ENCODE measurements around the gene OR9A2. TPM values are rescaled to one million over a fixed set of nuclear protein-coding genes. Genes with fewer than 3 reads are reported as not detected.
A peak's percentile ranks its signal among the peaks of the same experiment; 100 is the strongest.

Gene OR9A2
- total and polyA plus RNA-seq, 7 experiments from 2014 or later, result not detected

DNA sequence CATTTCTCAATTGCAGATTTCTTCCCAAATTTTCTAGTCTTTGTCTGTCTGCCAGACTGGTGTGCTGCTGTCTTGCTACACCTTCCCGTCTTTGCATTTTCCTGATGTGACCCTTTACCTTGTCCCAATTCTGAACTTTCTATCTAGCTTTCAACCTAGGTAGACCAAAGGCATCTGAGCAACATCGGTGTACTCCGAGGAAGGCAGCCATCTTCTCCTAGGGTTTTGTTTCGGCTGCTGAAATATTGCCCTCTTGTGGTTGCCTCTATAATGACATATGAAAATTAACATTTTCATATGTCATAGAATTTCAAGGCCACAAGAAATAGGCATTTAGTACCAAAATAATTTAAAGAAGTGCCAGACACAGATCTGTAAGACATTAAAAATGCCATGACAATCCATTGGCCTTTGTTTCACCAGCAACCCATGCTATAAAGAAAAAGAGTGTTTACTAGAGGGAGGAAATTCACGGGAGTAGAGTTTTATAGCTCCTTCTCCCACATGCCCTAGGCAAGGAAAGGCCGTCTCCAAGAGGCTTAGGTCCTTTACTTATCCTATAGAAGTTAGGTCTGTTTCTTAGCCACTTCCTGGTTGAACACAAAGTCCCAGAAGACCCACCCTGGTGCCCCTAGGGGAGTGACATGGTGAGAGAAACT lies 23.4 kb downstream of the OR9A2 start:
- Mint-ChIP-seq H3K27ac (peak overlapping the region in 4 of 9 donors; percentile 26 to 83 (median 56)), H3K4me1 (peaks cover 5 to 14% (median 8%) of the 10 kb centered on the region in 7 donors), H3K36me3 (peaks cover 0 to 2% (median 0%) of the 10 kb centered on the region in 5 donors), H3K9me3 (peaks cover 0 to 8% (median 0%) of the 10 kb centered on the region in 11 donors), H3K4me3 (peak overlapping the region; percentile 62 to 91 (median 86)), H3K27me3 (peaks cover 0 to 26% (median 0%) of the 10 kb centered on the region in 5 donors)
- CTCF ChIA-PET, result interaction anchor here (0.5 to 6.8 kb wide), 21 partner anchors 8 to 1028 kb away, joined by 3 to 57 read pairs (median 5); partner anchors contain the start of gene EPHB6
- POLR2A ChIA-PET, result interaction anchor here (0.9 to 1.6 kb wide), 4 partner anchors 190 to 565 kb away, joined by 3 to 4 read pairs (median 4); no protein-coding TSS in a partner anchor
- Histone ChIP-seq H3K27me3 (ENCODE audit: control insufficient read depth in 2 of 2, insufficient read depth in 2 of 2, low read length in 2 of 2) (no peaks in the 10 kb centered on the region), H3K9me3 (ENCODE audit: control insufficient read depth in 2 of 3, low read length in 3 of 3) (no peaks in the 10 kb centered on the region), H3K4me1 (ENCODE audit: control insufficient read depth in 2 of 2, insufficient read depth in 2 of 2, low read length in 2 of 2) (no peaks in the 10 kb centered on the region), H3K27ac (ENCODE audit: low read depth, low read length) (no peak overlapping the region), H3K36me3 (ENCODE audit: control insufficient read depth in 2 of 3, insufficient read depth in 3 of 3, low read length in 3 of 3) (no peaks in the 10 kb centered on the region), H3K4me3 (ENCODE audit: low read length) (peak overlapping the region; percentile 30)
- intact Hi-C loops (cut with micrococcal nuclease), result loop anchor here (1.0 to 10.0 kb wide), 21 partner anchors 121 to 1026 kb away; no protein-coding TSS in a partner anchor
- ATAC-seq (peak; percentile 85), DNase-seq (peak in 7 of 9 donors; percentile 43 to 74 (median 67))

DNA sequence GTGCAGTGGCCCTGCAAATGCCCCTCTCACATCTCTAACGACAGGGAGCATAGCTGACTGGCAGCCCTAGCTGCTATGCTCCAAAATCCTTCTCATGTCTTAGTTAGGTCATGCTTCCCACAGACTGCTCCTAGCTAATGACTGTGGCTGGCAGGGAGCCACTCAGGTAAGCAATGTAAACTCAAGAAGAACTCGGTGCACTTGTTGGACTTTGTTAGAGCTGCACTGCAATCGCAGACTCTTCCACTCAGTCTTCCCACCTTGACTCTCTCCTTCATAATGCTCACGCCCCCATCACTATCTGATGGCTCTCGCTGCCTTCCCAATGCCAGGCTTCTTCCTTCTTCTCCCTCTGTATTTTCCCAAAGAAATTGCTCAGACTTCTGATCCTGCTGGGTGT lies 24.0 kb downstream of the OR9A2 start:
- ChIA-PET CTCF (interaction anchor here (0.6 to 6.8 kb wide), 18 partner anchors 9 to 1027 kb away, joined by 3 to 57 read pairs (median 6); partner anchors contain the start of gene EPHB6), POLR2A (interaction anchor here (0.9 to 1.6 kb wide), 4 partner anchors 189 to 564 kb away, joined by 3 to 4 read pairs (median 4); no protein-coding TSS in a partner anchor)
- DNase-seq (no peak), ATAC-seq (no peak)
- H3K27me3 Mint-ChIP-seq, result peaks cover 0 to 24% (median 0%) of the 10 kb centered on the region in 5 donors
- Histone ChIP-seq H3K4me1 (ENCODE audit: control insufficient read depth in 2 of 2, insufficient read depth in 2 of 2, low read length in 2 of 2) (no peaks in the 10 kb centered on the region), H3K36me3 (ENCODE audit: control insufficient read depth in 2 of 3, insufficient read depth in 3 of 3, low read length in 3 of 3) (no peaks in the 10 kb centered on the region), H3K9me3 (ENCODE audit: control insufficient read depth in 2 of 3, low read length in 3 of 3) (no peaks in the 10 kb centered on the region), H3K27ac (ENCODE audit: low read depth, low read length) (no peak overlapping the region), H3K4me3 (ENCODE audit: low read length) (peak overlapping the region; percentile 30), H3K27me3 (ENCODE audit: control insufficient read depth in 2 of 2, insufficient read depth in 2 of 2, low read length in 2 of 2) (no peaks in the 10 kb centered on the region)
- peak overlapping the region; percentile 62 to 91 (median 86) for H3K4me3 Mint-ChIP-seq
- H3K4me1 Mint-ChIP-seq, result peaks cover 5 to 11% (median 8%) of the 10 kb centered on the region in 7 donors
- H3K36me3 Mint-ChIP-seq, result peaks cover 0 to 2% (median 0%) of the 10 kb centered on the region in 5 donors
- H3K9me3 Mint-ChIP-seq, result peaks cover 0 to 8% (median 0%) of the 10 kb centered on the region in 11 donors
- intact Hi-C loops (cut with micrococcal nuclease), result loop anchor here (1.0 to 10.0 kb wide), 22 partner anchors 121 to 1026 kb away; no protein-coding TSS in a partner anchor
- H3K27ac Mint-ChIP-seq, result peak overlapping the region in 2 of 9 donors; percentile 26 to 82

DNA sequence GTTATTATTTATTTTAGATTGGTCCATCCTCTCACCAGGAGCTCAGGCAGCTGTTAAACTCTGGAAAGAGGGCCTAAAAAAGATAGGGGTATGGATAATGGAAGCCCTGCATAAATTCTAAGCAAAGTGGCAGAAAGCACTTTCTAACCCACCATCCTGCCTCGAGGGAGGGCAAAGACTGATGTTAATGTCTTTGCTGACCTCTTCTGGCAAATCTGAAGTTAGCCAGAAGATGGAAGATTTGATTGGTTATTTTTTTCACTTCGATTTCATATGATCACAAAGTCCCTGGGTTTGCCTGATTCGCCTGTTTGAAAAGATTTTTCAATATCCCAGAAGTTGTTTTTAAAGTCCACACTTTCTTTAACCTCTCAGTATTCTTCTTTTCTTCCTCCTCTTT lies 24.8 kb downstream of the OR9A2 start:
- no peaks in the 10 kb centered on the region for H3K36me3 ChIP-seq (ENCODE audit: control insufficient read depth in 2 of 3, insufficient read depth in 3 of 3, low read length in 3 of 3)
- H3K4me1 ChIP-seq (ENCODE audit: control insufficient read depth in 2 of 2, insufficient read depth in 2 of 2, low read length in 2 of 2), result no peaks in the 10 kb centered on the region
- Mint-ChIP-seq H3K27ac (no peak overlapping the region), H3K4me3 (no peak overlapping the region), H3K9me3 (peaks cover 0 to 8% (median 0%) of the 10 kb centered on the region in 11 donors), H3K4me1 (peaks cover 4 to 9% (median 6%) of the 10 kb centered on the region in 7 donors), H3K36me3 (peaks cover 0 to 2% (median 0%) of the 10 kb centered on the region in 5 donors), H3K27me3 (peaks cover 0 to 22% (median 0%) of the 10 kb centered on the region in 5 donors)
- POLR2A ChIA-PET, result interaction anchor here (1.5 to 1.6 kb wide), 3 partner anchors 189 to 198 kb away, joined by 3 to 4 read pairs (median 4); no protein-coding TSS in a partner anchor
- no peak overlapping the region for H3K27ac ChIP-seq (ENCODE audit: low read depth, low read length)
- H3K27me3 ChIP-seq (ENCODE audit: control insufficient read depth in 2 of 2, insufficient read depth in 2 of 2, low read length in 2 of 2), result no peaks in the 10 kb centered on the region
- intact Hi-C loops (cut with micrococcal nuclease), result loop anchor here (1.0 to 10.0 kb wide), 11 partner anchors 120 to 1025 kb away; no protein-coding TSS in a partner anchor
- H3K4me3 ChIP-seq (ENCODE audit: low read length), result no peak overlapping the region
- DNase-seq (peak in 1 of 9 donors; percentile 2), ATAC-seq (no peak)
- CTCF ChIA-PET, result interaction anchor here (0.6 to 6.8 kb wide), 17 partner anchors 10 to 1027 kb away, joined by 3 to 57 read pairs (median 4); partner anchors contain the start of gene EPHB6
- H3K9me3 ChIP-seq (ENCODE audit: control insufficient read depth in 2 of 3, low read length in 3 of 3), result no peaks in the 10 kb centered on the region

DNA sequence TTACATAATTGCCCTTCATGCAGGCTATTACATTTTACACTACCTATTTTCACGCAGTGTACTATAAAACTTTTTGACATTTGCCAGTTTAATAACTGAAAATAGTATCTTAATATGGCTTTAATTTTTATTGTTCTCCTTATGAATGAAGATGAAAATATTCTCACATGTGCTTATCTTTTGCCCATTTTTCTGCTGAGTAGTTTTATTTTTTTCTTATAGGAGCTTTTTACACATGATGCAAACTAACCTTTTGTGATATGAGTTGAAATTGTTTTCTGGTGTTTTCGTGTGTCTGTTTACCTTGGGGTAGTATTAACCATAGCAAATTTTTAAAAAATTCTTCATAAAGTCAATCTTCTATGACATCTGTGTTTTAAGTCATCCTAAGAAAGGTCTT lies 26.3 kb downstream of the OR9A2 start:
- Histone ChIP-seq H3K36me3 (ENCODE audit: control insufficient read depth in 2 of 3, insufficient read depth in 3 of 3, low read length in 3 of 3) (no peaks in the 10 kb centered on the region), H3K4me3 (ENCODE audit: low read length) (no peak overlapping the region), H3K9me3 (ENCODE audit: control insufficient read depth in 2 of 3, low read length in 3 of 3) (no peaks in the 10 kb centered on the region), H3K27me3 (ENCODE audit: control insufficient read depth in 2 of 2, insufficient read depth in 2 of 2, low read length in 2 of 2) (no peaks in the 10 kb centered on the region), H3K27ac (ENCODE audit: low read depth, low read length) (no peak overlapping the region), H3K4me1 (ENCODE audit: control insufficient read depth in 2 of 2, insufficient read depth in 2 of 2, low read length in 2 of 2) (no peaks in the 10 kb centered on the region)
- ATAC-seq (no peak), DNase-seq (no peak)
- no peak overlapping the region for H3K4me3 Mint-ChIP-seq
- H3K9me3 Mint-ChIP-seq, result peaks cover 0 to 8% (median 0%) of the 10 kb centered on the region in 11 donors
- ChIA-PET CTCF (interaction anchor here (0.7 to 6.8 kb wide), 3 partner anchors 146 to 679 kb away, joined by 3 to 57 read pairs (median 17); partner anchors contain the start of gene EPHB6), POLR2A (no interaction called here)
- intact Hi-C loops (cut with micrococcal nuclease), result loop anchor here in 1 of 2 donors (5.0 to 10.0 kb wide), 7 partner anchors 118 to 1023 kb away; no protein-coding TSS in a partner anchor
- peaks cover 4 to 9% (median 6%) of the 10 kb centered on the region in 7 donors for H3K4me1 Mint-ChIP-seq
- H3K27me3 Mint-ChIP-seq, result peaks cover 0 to 18% (median 0%) of the 10 kb centered on the region in 5 donors
- H3K27ac Mint-ChIP-seq, result no peak overlapping the region
- peaks cover 0 to 2% (median 0%) of the 10 kb centered on the region in 5 donors for H3K36me3 Mint-ChIP-seq

DNA sequence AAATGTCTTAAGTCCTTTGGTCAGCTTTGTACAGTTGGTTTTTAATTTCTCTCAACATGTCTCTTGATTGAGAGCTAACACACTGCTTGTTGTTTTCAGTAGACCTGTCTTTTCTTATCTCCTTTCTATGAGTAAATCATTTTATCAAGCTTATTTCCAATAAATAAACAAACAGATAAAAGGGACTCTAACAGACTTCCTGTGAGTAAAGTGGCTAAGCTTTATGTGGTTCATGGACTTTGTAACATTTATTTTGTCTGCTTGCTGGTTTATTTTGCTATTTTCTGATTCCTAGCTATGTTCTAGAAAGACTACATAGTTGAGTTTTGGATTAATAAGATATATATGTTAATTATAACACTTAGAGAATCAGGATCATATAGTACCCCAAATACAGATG lies 27.1 kb downstream of the OR9A2 start:
- ATAC-seq (no peak), DNase-seq (no peak)
- intact Hi-C loops (cut with micrococcal nuclease), result loop anchor here in 1 of 2 donors (5.0 to 10.0 kb wide), 7 partner anchors 117 to 1022 kb away; no protein-coding TSS in a partner anchor
- Mint-ChIP-seq H3K4me1 (peaks cover 4 to 9% (median 6%) of the 10 kb centered on the region in 7 donors), H3K4me3 (no peak overlapping the region), H3K27me3 (peaks cover 0 to 21% (median 0%) of the 10 kb centered on the region in 5 donors), H3K27ac (no peak overlapping the region), H3K9me3 (peaks cover 0 to 8% (median 0%) of the 10 kb centered on the region in 11 donors), H3K36me3 (peaks cover 0 to 2% (median 0%) of the 10 kb centered on the region in 5 donors)
- ChIA-PET CTCF (interaction anchor here (0.6 to 1.1 kb wide), 3 partner anchors 9 to 367 kb away, joined by 3 to 5 read pairs (median 3); no protein-coding TSS in a partner anchor), POLR2A (no interaction called here)
- no peak overlapping the region for H3K27ac ChIP-seq (ENCODE audit: low read depth, low read length)
- H3K36me3 ChIP-seq (ENCODE audit: control insufficient read depth in 2 of 3, insufficient read depth in 3 of 3, low read length in 3 of 3), result no peaks in the 10 kb centered on the region
- no peaks in the 10 kb centered on the region for H3K27me3 ChIP-seq (ENCODE audit: control insufficient read depth in 2 of 2, insufficient read depth in 2 of 2, low read length in 2 of 2)
- no peaks in the 10 kb centered on the region for H3K4me1 ChIP-seq (ENCODE audit: control insufficient read depth in 2 of 2, insufficient read depth in 2 of 2, low read length in 2 of 2)
- H3K4me3 ChIP-seq (ENCODE audit: low read length), result no peak overlapping the region
- H3K9me3 ChIP-seq (ENCODE audit: control insufficient read depth in 2 of 3, low read length in 3 of 3), result no peaks in the 10 kb centered on the region

DNA sequence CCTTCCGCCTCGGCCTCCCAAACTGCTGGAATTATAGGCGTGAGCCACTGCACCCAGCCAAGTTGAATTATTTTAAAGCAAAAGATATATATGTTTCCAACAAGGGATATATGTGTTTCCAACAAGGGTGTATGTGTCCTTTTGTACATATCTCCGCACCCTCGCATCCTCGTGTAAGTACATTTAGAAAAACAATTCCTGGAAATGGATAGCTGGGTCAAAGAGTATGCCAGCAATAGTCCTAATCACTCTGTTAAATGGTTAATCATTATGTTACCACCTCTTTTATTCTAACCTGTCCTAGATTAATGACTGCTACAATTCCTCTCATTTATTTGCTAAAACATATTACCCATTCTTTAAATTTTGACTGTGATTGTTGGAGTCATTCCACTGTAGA lies 28.0 kb downstream of the OR9A2 start:
- Mint-ChIP-seq H3K4me3 (no peak overlapping the region), H3K4me1 (peaks cover 4 to 9% (median 6%) of the 10 kb centered on the region in 7 donors), H3K27me3 (peaks cover 0 to 19% (median 0%) of the 10 kb centered on the region in 5 donors), H3K9me3 (peaks cover 0 to 8% (median 0%) of the 10 kb centered on the region in 11 donors), H3K36me3 (peaks cover 0 to 2% (median 0%) of the 10 kb centered on the region in 5 donors), H3K27ac (no peak overlapping the region)
- Histone ChIP-seq H3K27ac (ENCODE audit: low read depth, low read length) (no peak overlapping the region), H3K4me3 (ENCODE audit: low read length) (no peak overlapping the region), H3K9me3 (ENCODE audit: control insufficient read depth in 2 of 3, low read length in 3 of 3) (no peaks in the 10 kb centered on the region), H3K4me1 (ENCODE audit: control insufficient read depth in 2 of 2, insufficient read depth in 2 of 2, low read length in 2 of 2) (no peaks in the 10 kb centered on the region), H3K27me3 (ENCODE audit: control insufficient read depth in 2 of 2, insufficient read depth in 2 of 2, low read length in 2 of 2) (no peaks in the 10 kb centered on the region), H3K36me3 (ENCODE audit: control insufficient read depth in 2 of 3, insufficient read depth in 3 of 3, low read length in 3 of 3) (no peaks in the 10 kb centered on the region)
- intact Hi-C loops (cut with micrococcal nuclease), result no loop called here
- ATAC-seq, result no peak
- ChIA-PET POLR2A (no interaction called here), CTCF (interaction anchor here (1.1 to 1.2 kb wide), 2 partner anchors 10 to 217 kb away, joined by 4 to 5 read pairs; no protein-coding TSS in a partner anchor)
- no peak for DNase-seq
